ES-I3 (cell line): ENCODE data around the gene GNG7.

Source experiments
- H3K36me3 ChIP-seq: 2 replicates; pipeline ENCODE4 v1.6.1; 2013; ENCODE audit warnings: mild to moderate bottlenecking, low read length, control low read depth, moderate library complexity; ENCODE audit not compliant: insufficient read depth
- H3K4me1 ChIP-seq: 2 replicates; pipeline ENCODE4 v1.6.1; 2013; ENCODE audit warnings: mild to moderate bottlenecking, control low read depth, low read length; ENCODE audit not compliant: insufficient read depth
- H3K9ac ChIP-seq: 2 replicates; pipeline ENCODE4 v1.6.1; 2013; ENCODE audit warnings: low read depth, mild to moderate bottlenecking, low read length, moderate library complexity
- H3K9me3 ChIP-seq: 2 replicates; pipeline ENCODE4 v1.6.1; 2013; ENCODE audit warnings: mild to moderate bottlenecking, low read length, moderate library complexity; ENCODE audit not compliant: control insufficient read depth, insufficient read depth

The GNG7 gene

GRCh38 chr19:2732157-2732725, 29.7 kb upstream of the GNG7 start:
- H3K36me3 ChIP-seq = no peaks in the 10 kb centered on the region
- no peaks in the 10 kb centered on the region; the same call in 1 of the 2 replicates for H3K4me1 ChIP-seq
- H3K9ac ChIP-seq = no peak overlapping the region
- H3K9me3 ChIP-seq = no peaks in the 10 kb centered on the region; the same call in 1 of the 2 replicates

GRCh38 chr19:2731181-2731995, 28.9 kb upstream of the GNG7 start:
- H3K9me3 ChIP-seq = no peaks in the 10 kb centered on the region; the same call in 1 of the 2 replicates
- no peaks in the 10 kb centered on the region for H3K36me3 ChIP-seq
- H3K9ac ChIP-seq = no peak overlapping the region
- H3K4me1 ChIP-seq = no peaks in the 10 kb centered on the region; the same call in 1 of the 2 replicates

GRCh38 chr19:2729943-2730818, 27.7 kb upstream of the GNG7 start:
- H3K9me3 ChIP-seq = no peaks in the 10 kb centered on the region
- H3K36me3 ChIP-seq = no peaks in the 10 kb centered on the region
- H3K4me1 ChIP-seq = no peaks in the 10 kb centered on the region; the same call in 1 of the 2 replicates
- no peak overlapping the region for H3K9ac ChIP-seq

GRCh38 chr19:2728783-2729387, 26.4 kb upstream of the GNG7 start:
- H3K9me3 ChIP-seq = no peaks in the 10 kb centered on the region
- H3K4me1 ChIP-seq = no peaks in the 10 kb centered on the region; the same call in 1 of the 2 replicates
- H3K9ac ChIP-seq = no peak overlapping the region
- H3K36me3 ChIP-seq = no peaks in the 10 kb centered on the region

GRCh38 chr19:2727640-2727944, 25.1 kb upstream of the GNG7 start:
- Histone ChIP-seq H3K36me3 (no peaks in the 10 kb centered on the region), H3K9me3 (no peaks in the 10 kb centered on the region), H3K4me1 (peaks cover 3% of the 10 kb centered on the region; the same call in 1 of the 2 replicates), H3K9ac (no peak overlapping the region)

- no peak overlapping the region; the same call in 1 of the 2 replicates for H3K9ac ChIP-seq
- no peaks in the 10 kb centered on the region for H3K9me3 ChIP-seq
- H3K4me1 ChIP-seq = peaks cover 3% of the 10 kb centered on the region; the same call in 1 of the 2 replicates
- no peaks in the 10 kb centered on the region for H3K36me3 ChIP-seq
Measured at GRCh38 chr19:2726904-2727639, 24.6 kb upstream of the GNG7 start.

- Histone ChIP-seq H3K4me1 (peaks cover 3% of the 10 kb centered on the region; the same call in 1 of the 2 replicates), H3K9ac (no peak overlapping the region)
Measured at GRCh38 chr19:2726160-2726855, 23.8 kb upstream of the GNG7 start.

GRCh38 chr19:2724148-2724557, 21.7 kb upstream of the GNG7 start:
- H3K36me3 ChIP-seq = no peaks in the 10 kb centered on the region
- H3K4me1 ChIP-seq = peaks cover 3% of the 10 kb centered on the region; the same call in 1 of the 2 replicates
- no peak overlapping the region for H3K9ac ChIP-seq
- H3K9me3 ChIP-seq = no peaks in the 10 kb centered on the region

More at GRCh38 chr19:2726160-2726855, 23.8 kb upstream of the GNG7 start:
- no peaks in the 10 kb centered on the region for H3K9me3 ChIP-seq
- H3K36me3 ChIP-seq = no peaks in the 10 kb centered on the region

- Histone ChIP-seq H3K9ac (no peak overlapping the region), H3K36me3 (no peaks in the 10 kb centered on the region), H3K9me3 (no peaks in the 10 kb centered on the region), H3K4me1 (peaks cover 3% of the 10 kb centered on the region; the same call in 1 of the 2 replicates)
Measured at GRCh38 chr19:2723747-2724146, 21.3 kb upstream of the GNG7 start.

GRCh38 chr19:2723345-2723715, 20.8 kb upstream of the GNG7 start:
- peaks cover 3% of the 10 kb centered on the region; the same call in 1 of the 2 replicates for H3K4me1 ChIP-seq
- H3K9me3 ChIP-seq = no peaks in the 10 kb centered on the region
- H3K36me3 ChIP-seq = no peaks in the 10 kb centered on the region
- no peak overlapping the region for H3K9ac ChIP-seq

GRCh38 chr19:2722541-2723344, 20.2 kb upstream of the GNG7 start:
- no peaks in the 10 kb centered on the region for H3K36me3 ChIP-seq
- peaks cover 3% of the 10 kb centered on the region; the same call in 1 of the 2 replicates for H3K4me1 ChIP-seq
- H3K9ac ChIP-seq = no peak overlapping the region
- H3K9me3 ChIP-seq = no peaks in the 10 kb centered on the region
